HepG2 (cell line): Measurements from ENCODE around the gene LRRC42. TPM values are rescaled to one million over a fixed set of nuclear protein-coding genes. Genes with fewer than 3 reads are reported as not detected.

Experiments used
- ATAC-seq: fragments of 200-7000 bp; cut with Tn5 transposase; 3 replicates; pipeline ENCODE4 v1.9.1; 2020; ENCODE audit warnings: mild to moderate bottlenecking, moderate library complexity
- BruUV-seq: library from RNA; stranded (reverse); fragments of 400-500 nt; replicated peaks from 2 replicates; lab custom pipeline; 2021; lab: Mats Ljungman, UMichigan
- CTCF ChIA-PET: fragments of 300-600 bp; formaldehyde crosslinking; extraction: SDS; loops from one replicate; lab custom pipeline; 2021; ENCODE audit warnings: low total read pairs, inconsistent platforms, low intra/inter-chr PET ratio; lab: Yijun Ruan, JAX
- POLR2A ChIA-PET: fragments of 350-600 bp; sonication (Branson Sonifier 250); formaldehyde crosslinking; loops from one replicate; lab custom pipeline; 2020; ENCODE audit warnings: antibody characterized with exemption, inconsistent platforms; lab: Yijun Ruan, JAX
- DNase-seq: peaks from one replicate; pipeline ENCODE4 v3.0.0-alpha.2; 2015; ENCODE audit warnings: low spot score
- FAIRE-seq: peaks from 3 replicates; lab custom pipeline; 2011; peaks lifted over from hg19 to GRCh38; lab: Jason Lieb, UNC
- H2AFZ ChIP-seq: one replicate; pipeline ENCODE4 v1.6.1; 2011; ENCODE audit warnings: low read length, inconsistent platforms
- H3K27ac ChIP-seq: fragments of 300-600 bp; 3 replicates; pipeline ENCODE4 v1.8.0; 2011; ENCODE audit warnings: mixed run types, mild to moderate bottlenecking, mixed read lengths, low read length, inconsistent platforms; ENCODE audit not compliant: insufficient read depth; ENCODE audit errors: extremely low read length
- H3K27me3 ChIP-seq, 2 experiments: fragments of 200-600 bp in 1 of 2; 2 replicates in 1 of 2; 3 replicates in 1 of 2; pipeline versions ENCODE4 v1.6.0 to v1.8.0; 2011; ENCODE audit warnings: low read length in 2 of 2, mild to moderate bottlenecking in 2 of 2, moderate library complexity in 2 of 2, inconsistent platforms in 1 of 2; ENCODE audit not compliant: insufficient read depth in 2 of 2, control insufficient read depth in 1 of 2
- H3K36me3 ChIP-seq, 2 experiments: fragments of 200-600 bp in 1 of 2; replicated peaks in 1 of 2; 2 replicates in 1 of 2; 3 replicates in 1 of 2; pipeline versions ENCODE4 v1.5.1 to v1.8.0; 2011; ENCODE audit warnings: low read length in 2 of 2, inconsistent platforms in 1 of 2; ENCODE audit not compliant: insufficient read depth in 2 of 2, control insufficient read depth in 1 of 2
- H3K4me1 ChIP-seq: 2 replicates; pipeline ENCODE4 v1.5.1; 2012; ENCODE audit warnings: low read length, inconsistent platforms; ENCODE audit not compliant: insufficient read depth
- H3K4me2 ChIP-seq: 2 replicates; pipeline ENCODE4 v1.6.0; 2011; ENCODE audit warnings: low read depth, low read length, inconsistent platforms
- H3K4me3 ChIP-seq, 3 experiments: fragments of 200-600 bp in 1 of 3; sonication (generic), shearing (Covaris generic) in 1 of 3; replicated peaks in 1 of 3; 2 replicates each; pipeline ENCODE4 v1.5.1; 2011 to 2016; ENCODE audit warnings: low read length in 3 of 3, inconsistent platforms in 2 of 3, low read depth in 2 of 3, mild to moderate bottlenecking in 2 of 3, control low read depth in 1 of 3, mixed read lengths in 1 of 3; ENCODE audit not compliant: insufficient read depth in 1 of 3
- H3K79me2 ChIP-seq: one replicate; pipeline ENCODE4 v1.6.1; 2011; ENCODE audit warnings: low read length, inconsistent platforms; ENCODE audit not compliant: insufficient read depth
- H3K9ac ChIP-seq: 2 replicates; pipeline ENCODE4 v1.6.0; 2011; ENCODE audit warnings: mild to moderate bottlenecking, low read depth, low read length, inconsistent platforms; ENCODE audit not compliant: insufficient read depth
- H3K9me3 ChIP-seq: 2 replicates; pipeline ENCODE4 v1.5.1; 2012; ENCODE audit warnings: mild to moderate bottlenecking, low read length
- H4K20me1 ChIP-seq: 2 replicates; pipeline ENCODE4 v1.6.0; 2011; ENCODE audit warnings: inconsistent platforms, mild to moderate bottlenecking, low read length, moderate library complexity; ENCODE audit not compliant: insufficient read depth
- ADNP ChIP-seq: sonication (generic); formaldehyde crosslinking; IDR thresholded peaks from 2 replicates; pipeline ENCODE4 v1.4.0; 2020; ENCODE audit warnings: missing genetic modification reagents
- AFF4 ChIP-seq: sonication (generic); formaldehyde crosslinking; IDR thresholded peaks from 2 replicates; pipeline ENCODE4 v1.4.0; 2020; ENCODE audit warnings: missing genetic modification reagents
- CTCF ChIP-seq: sonication (generic); formaldehyde crosslinking; IDR thresholded peaks from 2 replicates; pipeline ENCODE4 v1.5.0; 2020; ENCODE audit warnings: mild to moderate bottlenecking, missing genetic modification reagents, moderate library complexity
- HOXD1 ChIP-seq: sonication (generic); formaldehyde crosslinking; IDR thresholded peaks from 2 replicates; pipeline ENCODE4 v1.5.0; 2020; ENCODE audit warnings: missing genetic modification reagents
- MXD4 ChIP-seq: IDR thresholded peaks from 2 replicates; pipeline ENCODE4 v1.6.1; 2016; ENCODE audit warnings: mild to moderate bottlenecking, missing biosample characterization, missing genetic modification reagents
- SOX6 ChIP-seq, 2 experiments: fragments of 450-650 bp in 1 of 2; sonication (generic) in 1 of 2; formaldehyde crosslinking in 1 of 2; IDR thresholded peaks; 2 replicates each; pipeline versions ENCODE4 v1.4.0 to v1.6.1; 2017 to 2020; ENCODE audit warnings: antibody characterized with exemption in 1 of 2, mild to moderate bottlenecking in 1 of 2, missing genetic modification reagents in 1 of 2
- THYN1 ChIP-seq: sonication (generic); formaldehyde crosslinking; IDR thresholded peaks from 2 replicates; pipeline ENCODE4 v1.8.1; 2023; ENCODE audit warnings: low read depth, mild to moderate bottlenecking, moderate library complexity, missing genetic modification reagents, borderline replicate concordance
- TRIM24 ChIP-seq: sonication (generic); formaldehyde crosslinking; IDR thresholded peaks from 2 replicates; pipeline ENCODE4 v1.8.0; 2022; ENCODE audit warnings: mild to moderate bottlenecking, missing genetic modification reagents
- ZNF232 ChIP-seq: sonication (generic); formaldehyde crosslinking; IDR thresholded peaks from 2 replicates; pipeline ENCODE4 v1.4.0; 2020; ENCODE audit warnings: missing genetic modification reagents, borderline replicate concordance
- ZNF331 ChIP-seq: sonication (generic); formaldehyde crosslinking; IDR thresholded peaks from 2 replicates; pipeline ENCODE4 v1.4.0; 2020; ENCODE audit warnings: missing genetic modification reagents
- ZNF460 ChIP-seq: sonication (generic); formaldehyde crosslinking; IDR thresholded peaks from 2 replicates; pipeline ENCODE4 v1.5.1; 2020; ENCODE audit warnings: missing genetic modification reagents, mild to moderate bottlenecking, borderline replicate concordance
- ZNF788 ChIP-seq: sonication (generic); formaldehyde crosslinking; IDR thresholded peaks from 2 replicates; pipeline ENCODE4 v1.5.0; 2020; ENCODE audit warnings: mild to moderate bottlenecking, missing genetic modification reagents, borderline replicate concordance
- WGBS: methylation state at CpG from one replicate; pipeline ENCODE4 v1.1.6; 2017; ENCODE audit warnings: low lambda C conversion rate; 5-methylcytosine and 5-hydroxymethylcytosine counted together
- in situ Hi-C: cut with HindIII; loops from 2 replicates; pipeline ENCODE4 v1.10.0; 2017; ENCODE audit warnings: low pct_unique_long_range_greater_than_20kb; ENCODE audit not compliant: extremely low pct_ligation_motif_present
- intact Hi-C: fragments of 100-400 bp; cut with micrococcal nuclease; formaldehyde crosslinking; loops from one replicate; pipeline ENCODE4 v1.10.0; 2022; ENCODE audit not compliant: unreplicated experiment
- polyA plus RNA-seq, 8 experiments: library from polyadenylated mRNA; depleted of rRNA in 3 of 8; stranded (reverse) in 7 of 8; unstranded in 1 of 8; fragments of >200 nt; fragmentation: Illumina TruSeq in 4 of 8; extraction: Trizol in 4 of 8; gene quantifications; 2 replicates each; pipeline versions ENCODE4 v1.2.1 to v1.2.3, GENCODE V29; 2011 to 2016; ENCODE audit warnings: low read depth in 4 of 8, missing spikeins in 1 of 8, mixed read lengths in 1 of 8; ENCODE audit not compliant: insufficient read depth in 1 of 8
- total RNA-seq, 5 experiments: library from RNA; depleted of rRNA; stranded (reverse); fragments of >200 nt; fragmentation: Illumina TruSeq; extraction: Trizol; gene quantifications; 2 replicates each; pipeline ENCODE4 v1.2.3, GENCODE V29; 2016; ENCODE audit warnings: low read depth in 1 of 5

Gene LRRC42
- total and polyA plus RNA-seq, 2 of the 13 experiments (the other 11 are each of a cell fraction or from before 2014, with no cell fraction given) = 30.6 to 43.6 TPM

DNA sequence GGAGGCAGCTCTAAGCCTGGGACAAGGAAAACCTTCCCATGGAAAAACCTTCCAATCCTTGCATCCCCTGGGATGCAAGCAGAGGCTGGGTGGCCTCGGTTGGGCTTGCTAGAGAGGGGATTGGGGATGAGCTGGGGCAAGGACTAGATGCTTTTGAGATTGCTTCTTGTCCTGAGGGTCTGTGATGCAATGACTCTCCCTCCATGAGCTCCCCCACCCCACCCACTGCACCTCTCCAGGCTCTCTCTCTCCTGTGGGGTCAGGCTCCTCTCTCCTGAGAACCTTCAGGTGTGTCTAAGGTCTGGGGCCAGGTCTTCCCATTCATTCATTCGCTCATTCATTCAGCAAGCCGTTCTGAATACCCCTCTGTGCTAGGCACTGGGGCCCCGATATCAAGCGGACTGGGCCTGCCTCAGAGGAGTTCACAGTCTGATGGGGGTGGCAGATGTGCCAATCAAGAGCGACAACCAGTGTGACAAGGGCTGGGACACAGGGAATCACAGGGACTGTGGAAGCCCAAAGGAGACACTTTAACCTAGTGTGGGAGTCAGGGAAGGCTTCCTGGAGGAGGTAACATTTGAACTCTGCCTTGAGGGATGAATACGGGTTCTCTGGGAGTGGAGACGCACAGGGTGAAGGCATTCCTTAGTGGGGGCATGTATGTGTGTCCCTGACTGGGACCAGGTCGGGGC, 65.3 kb downstream of the LRRC42 start (continued):
- no peak for TF ChIP-seq CTCF (CRISPR knock-in tag)
- TF ChIP-seq MXD4 (CRISPR knock-in tag) = no peak

DNA sequence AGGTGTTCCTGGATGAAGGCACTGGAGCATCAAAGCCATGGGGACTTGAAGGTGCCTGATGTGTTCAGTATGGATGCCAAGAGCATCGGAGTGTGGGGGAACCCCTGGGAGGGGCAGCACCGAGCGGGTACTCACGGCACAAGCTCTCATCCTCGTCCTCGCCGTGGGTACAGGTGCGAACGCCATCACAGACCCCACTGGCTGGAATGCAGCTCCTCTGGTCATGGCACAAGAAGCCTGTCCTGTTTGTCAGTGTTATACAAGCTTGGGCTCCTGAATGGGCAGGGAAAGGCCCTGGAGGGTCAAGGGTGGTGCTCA, 65.8 kb downstream of the LRRC42 start:
- CTCF ChIA-PET = no interaction called here
- Histone ChIP-seq H3K9ac (no peak overlapping the region), H3K27me3 (no peaks in the 10 kb centered on the region), H3K4me2 (no peak overlapping the region), H3K4me1 (peaks cover 45% of the 10 kb centered on the region), H3K27ac (no peak overlapping the region), H3K79me2 (no peaks in the 10 kb centered on the region), H3K9me3 (no peaks in the 10 kb centered on the region)
- FAIRE-seq = no peak
- TF ChIP-seq ZNF460 = no peak
- TF ChIP-seq AFF4 (CRISPR knock-in tag) = no peak
- TF ChIP-seq SOX6 (IDR thresholded peaks at IDR 0.05) = no peak
- TF ChIP-seq SOX6 (CRISPR knock-in tag; IDR thresholded peaks at IDR 0.05) = no peak
- TF ChIP-seq ADNP (CRISPR knock-in tag) = no peak
- no peak for TF ChIP-seq ZNF232
- TF ChIP-seq ZNF788 (CRISPR knock-in tag) = no peak
- no peak for TF ChIP-seq ZNF331
- TF ChIP-seq TRIM24 (CRISPR knock-in tag) = no peak
- TF ChIP-seq THYN1 = no peak
- TF ChIP-seq HOXD1 (CRISPR knock-in tag) = no peak
- TF ChIP-seq, all 625 proteins: peak for 0
- intact Hi-C loops = no loop called here
- no peak overlapping the region for H2AFZ ChIP-seq
- no peak for DNase-seq
- POLR2A ChIA-PET = no interaction called here
- BruUV-seq = no TSS peak
- no peaks in the 10 kb centered on the region for H4K20me1 ChIP-seq
- no peaks in the 10 kb centered on the region for H3K36me3 ChIP-seq
- 95% methylated on average over 9 of the region's 9 CpGs for WGBS
- no peak overlapping the region for H3K4me3 ChIP-seq
- in situ Hi-C loops = no loop called here
- no peak for ATAC-seq
